Activated CD4-positive, alpha-beta T cell treated with anti-CD3 and anti-CD28 coated beads, Interleukin-2, amount 10 ng/mL, durations not matched to agents 7 days and 5 days (primary cell): ENCODE measurements around the gene MYEOV. TPM values are rescaled to one million over a fixed set of nuclear protein-coding genes. Genes with fewer than 3 reads are reported as not detected.

Experiments
- CTCF ChIA-PET: fragments of 350-600 bp; sonication (Branson Sonifier 250); formaldehyde crosslinking; loops from one replicate; lab custom pipeline; 2021; ENCODE audit warnings: antibody characterized with exemption; lab: Charles Lee
- POLR2A ChIA-PET: fragments of 350-600 bp; sonication (Branson Sonifier 250); formaldehyde crosslinking; loops from one replicate; lab custom pipeline; 2021; ENCODE audit warnings: antibody characterized with exemption; lab: Charles Lee
- DNase-seq: peaks from one replicate; pipeline ENCODE4 v3.0.0-alpha.2; 2020
- H3K27ac Mint-ChIP-seq: one replicate; pipeline ENCODE4 v1.8.0; 2021; ENCODE audit warnings: mild to moderate bottlenecking, moderate library complexity, mixed read lengths
- H3K27me3 Mint-ChIP-seq: one replicate; pipeline ENCODE4 v1.8.0; 2021; ENCODE audit warnings: mixed read lengths
- H3K36me3 Mint-ChIP-seq: one replicate; pipeline ENCODE4 v1.8.0; 2021; ENCODE audit warnings: low read depth, mixed read lengths
- H3K4me1 Mint-ChIP-seq: one replicate; pipeline ENCODE4 v1.8.0; 2021; ENCODE audit warnings: mixed read lengths
- H3K4me3 Mint-ChIP-seq: one replicate; pipeline ENCODE4 v1.8.0; 2021; ENCODE audit warnings: mild to moderate bottlenecking, moderate library complexity, mixed read lengths
- H3K9me3 Mint-ChIP-seq: one replicate; pipeline ENCODE4 v1.8.0; 2021; ENCODE audit warnings: mixed read lengths
- total RNA-seq, 2 experiments: library from RNA; stranded (reverse); gene quantifications; one replicate each; pipeline ENCODE4 v1.2.3, GENCODE V29; 2021

Gene MYEOV
- total RNA-seq, 2 experiments from 2014 or later: not detected

GRCh38 chr11:69269926-69270697 lies 23.8 kb upstream of the MYEOV start:
- no peak for DNase-seq
- no peaks in the 10 kb centered on the region for H3K9me3 Mint-ChIP-seq
- H3K36me3 Mint-ChIP-seq: no peaks in the 10 kb centered on the region
- no peak overlapping the region for H3K4me3 Mint-ChIP-seq
- H3K4me1 Mint-ChIP-seq: no peaks in the 10 kb centered on the region
- ChIA-PET CTCF (no interaction called here), POLR2A (no interaction called here)
- no peaks in the 10 kb centered on the region for H3K27me3 Mint-ChIP-seq
- H3K27ac Mint-ChIP-seq: no peak overlapping the region

GRCh38 chr11:69270941-69271340 lies 23.0 kb upstream of the MYEOV start:
- no peak overlapping the region for H3K27ac Mint-ChIP-seq
- H3K4me3 Mint-ChIP-seq: no peak overlapping the region
- CTCF ChIA-PET: no interaction called here

GRCh38 chr11:69272055-69272454 lies 21.9 kb upstream of the MYEOV start:
- POLR2A ChIA-PET: no interaction called here
- H3K27ac Mint-ChIP-seq: no peak overlapping the region
- no peaks in the 10 kb centered on the region for H3K4me1 Mint-ChIP-seq
- no peak for DNase-seq
- H3K27me3 Mint-ChIP-seq: no peaks in the 10 kb centered on the region
- no peaks in the 10 kb centered on the region for H3K9me3 Mint-ChIP-seq
- CTCF ChIA-PET: no interaction called here
- H3K4me3 Mint-ChIP-seq: no peak overlapping the region
- no peaks in the 10 kb centered on the region for H3K36me3 Mint-ChIP-seq

More at GRCh38 chr11:69270941-69271340, 23.0 kb upstream of the MYEOV start:
- Mint-ChIP-seq H3K4me1 (no peaks in the 10 kb centered on the region), H3K27me3 (no peaks in the 10 kb centered on the region), H3K36me3 (no peaks in the 10 kb centered on the region), H3K9me3 (no peaks in the 10 kb centered on the region)
- POLR2A ChIA-PET: no interaction called here
- no peak for DNase-seq

- Mint-ChIP-seq H3K4me1 (no peaks in the 10 kb centered on the region), H3K36me3 (no peaks in the 10 kb centered on the region), H3K27ac (no peak overlapping the region), H3K27me3 (no peaks in the 10 kb centered on the region), H3K9me3 (no peaks in the 10 kb centered on the region), H3K4me3 (no peak overlapping the region)
- POLR2A ChIA-PET: no interaction called here
- DNase-seq: no peak
- CTCF ChIA-PET: no interaction called here
Measured at GRCh38 chr11:69272831-69273485, 21.0 kb upstream of the MYEOV start.

GRCh38 chr11:69273571-69273970 lies 20.4 kb upstream of the MYEOV start:
- DNase-seq: no peak
- ChIA-PET CTCF (no interaction called here), POLR2A (no interaction called here)
- H3K4me3 Mint-ChIP-seq: no peak overlapping the region
- no peak overlapping the region for H3K27ac Mint-ChIP-seq
- no peaks in the 10 kb centered on the region for H3K36me3 Mint-ChIP-seq
- H3K9me3 Mint-ChIP-seq: no peaks in the 10 kb centered on the region
- H3K27me3 Mint-ChIP-seq: no peaks in the 10 kb centered on the region
- H3K4me1 Mint-ChIP-seq: no peaks in the 10 kb centered on the region

- H3K27ac Mint-ChIP-seq: no peak overlapping the region
- no peak for DNase-seq
- ChIA-PET POLR2A (no interaction called here), CTCF (interaction anchor here (1.0 kb wide), 1 partner anchor 16 kb away, joined by 3 read pairs; no protein-coding TSS in a partner anchor)
- no peaks in the 10 kb centered on the region for H3K4me1 Mint-ChIP-seq
- no peaks in the 10 kb centered on the region for H3K9me3 Mint-ChIP-seq
- no peak overlapping the region for H3K4me3 Mint-ChIP-seq
- no peaks in the 10 kb centered on the region for H3K27me3 Mint-ChIP-seq
- H3K36me3 Mint-ChIP-seq: no peaks in the 10 kb centered on the region
Measured at GRCh38 chr11:69274531-69275016, 19.4 kb upstream of the MYEOV start.

- Mint-ChIP-seq H3K27ac (no peak overlapping the region), H3K4me1 (no peaks in the 10 kb centered on the region), H3K36me3 (no peaks in the 10 kb centered on the region), H3K27me3 (no peaks in the 10 kb centered on the region), H3K4me3 (no peak overlapping the region), H3K9me3 (no peaks in the 10 kb centered on the region)
- ChIA-PET POLR2A (no interaction called here), CTCF (interaction anchor here (1.0 kb wide), 1 partner anchor 16 kb away, joined by 3 read pairs; no protein-coding TSS in a partner anchor)
- no peak for DNase-seq
Measured at GRCh38 chr11:69275178-69275577, 18.8 kb upstream of the MYEOV start.

GRCh38 chr11:69276165-69276564 lies 17.8 kb upstream of the MYEOV start:
- Mint-ChIP-seq H3K9me3 (no peaks in the 10 kb centered on the region), H3K4me3 (no peak overlapping the region), H3K4me1 (no peaks in the 10 kb centered on the region), H3K27me3 (no peaks in the 10 kb centered on the region), H3K27ac (no peak overlapping the region), H3K36me3 (no peaks in the 10 kb centered on the region)
- CTCF ChIA-PET: no interaction called here
- no peak for DNase-seq
- POLR2A ChIA-PET: interaction anchor here (0.6 kb wide), 1 partner anchor 313 kb away, joined by 4 read pairs; no protein-coding TSS in a partner anchor

GRCh38 chr11:69277074-69277809 lies 16.7 kb upstream of the MYEOV start:
- Mint-ChIP-seq H3K36me3 (no peaks in the 10 kb centered on the region), H3K9me3 (no peaks in the 10 kb centered on the region), H3K4me1 (no peaks in the 10 kb centered on the region), H3K4me3 (no peak overlapping the region), H3K27ac (no peak overlapping the region), H3K27me3 (no peaks in the 10 kb centered on the region)
- POLR2A ChIA-PET: interaction anchor here (0.6 kb wide), 1 partner anchor 311 kb away, joined by 4 read pairs; no protein-coding TSS in a partner anchor
- DNase-seq: no peak
- CTCF ChIA-PET: no interaction called here

GRCh38 chr11:69278091-69278867 lies 15.7 kb upstream of the MYEOV start:
- Mint-ChIP-seq H3K4me1 (no peaks in the 10 kb centered on the region), H3K9me3 (no peaks in the 10 kb centered on the region), H3K27me3 (no peaks in the 10 kb centered on the region), H3K4me3 (no peak overlapping the region), H3K27ac (no peak overlapping the region), H3K36me3 (no peaks in the 10 kb centered on the region)
- POLR2A ChIA-PET: no interaction called here
- no peak for DNase-seq
- CTCF ChIA-PET: no interaction called here

GRCh38 chr11:69280451-69280850 lies 13.5 kb upstream of the MYEOV start:
- POLR2A ChIA-PET: no interaction called here
- Mint-ChIP-seq H3K27me3 (no peaks in the 10 kb centered on the region), H3K4me3 (no peak overlapping the region), H3K36me3 (no peaks in the 10 kb centered on the region), H3K9me3 (no peaks in the 10 kb centered on the region), H3K4me1 (no peaks in the 10 kb centered on the region), H3K27ac (no peak overlapping the region)
- no peak for DNase-seq
- CTCF ChIA-PET: interaction anchor here (1.2 kb wide), 1 partner anchor 18 kb away, joined by 3 read pairs; no protein-coding TSS in a partner anchor

GRCh38 chr11:69280994-69281393 lies 13.0 kb upstream of the MYEOV start:
- no peak overlapping the region for H3K4me3 Mint-ChIP-seq
- no peaks in the 10 kb centered on the region for H3K9me3 Mint-ChIP-seq
- CTCF ChIA-PET: interaction anchor here (1.2 to 1.3 kb wide), 2 partner anchors 12 to 17 kb away, joined by 3 to 4 read pairs; no protein-coding TSS in a partner anchor
- no peaks in the 10 kb centered on the region for H3K27me3 Mint-ChIP-seq
- H3K4me1 Mint-ChIP-seq: no peaks in the 10 kb centered on the region
- no peak overlapping the region for H3K27ac Mint-ChIP-seq
- no peak for DNase-seq
- POLR2A ChIA-PET: no interaction called here
- no peaks in the 10 kb centered on the region for H3K36me3 Mint-ChIP-seq
